GM18505 (cell line): ENCODE data around the gene AGBL2.

Source experiments
- ATAC-seq: cut with Tn5 transposase; IDR thresholded peaks from one replicate; pipeline ENCODE4 v1.9.1; 2021; ENCODE audit not compliant: unreplicated experiment
- POLR2A ChIP-seq: IDR thresholded peaks from 4 replicates; pipeline ENCODE4 v1.6.1; 2011; ENCODE audit warnings: borderline replicate concordance; ENCODE audit not compliant: insufficient read depth, insufficient read length; ENCODE audit errors: extremely low read depth

Gene AGBL2

DNA sequence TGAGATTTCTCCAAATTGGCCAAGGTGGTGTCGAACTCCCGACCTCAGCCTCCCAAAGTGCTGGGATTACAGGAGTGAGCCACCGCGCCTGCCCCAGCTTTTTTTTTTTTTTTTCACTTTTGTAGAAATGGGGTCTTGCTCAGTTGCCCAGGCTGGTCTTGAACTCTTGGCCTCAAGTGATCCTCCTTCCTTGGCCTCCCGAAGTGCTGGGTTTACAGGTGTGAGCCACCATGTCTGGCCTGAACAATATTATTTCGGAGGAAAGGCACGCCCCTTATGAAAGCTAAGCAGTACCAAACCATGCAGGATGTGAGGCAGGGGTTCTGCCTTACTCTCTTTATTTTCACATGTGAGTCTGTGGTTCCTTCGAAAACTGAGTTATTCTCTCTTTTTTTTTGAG lies 88.9 kb downstream of the AGBL2 start:
- no peak for ATAC-seq
- TF ChIP-seq POLR2A = no peak

DNA sequence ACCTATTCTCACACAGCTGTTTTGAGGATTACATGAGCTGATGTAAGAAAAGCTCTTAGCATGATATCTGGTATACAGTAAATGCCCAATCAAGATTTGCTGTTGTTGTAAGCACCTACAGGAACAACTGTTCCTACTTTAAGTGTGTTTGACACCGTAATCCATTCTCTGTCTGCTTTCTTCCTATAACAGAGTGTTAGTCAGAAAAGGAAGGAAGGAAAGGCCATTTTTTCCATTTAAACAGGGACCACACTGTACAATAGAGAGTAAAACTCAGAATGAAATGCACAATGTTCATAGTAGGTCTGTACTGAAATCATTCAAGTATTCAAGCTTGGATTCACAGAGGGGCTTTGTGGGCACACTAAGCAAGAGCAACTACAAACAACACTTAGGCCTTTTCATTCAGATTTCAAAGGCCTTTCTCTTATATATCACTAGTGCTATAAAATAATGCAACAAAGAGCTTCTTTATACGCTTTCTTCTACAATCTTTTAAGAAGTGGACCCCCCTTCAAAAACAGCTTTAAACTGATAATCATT lies 94.3 kb downstream of the AGBL2 start:
- ATAC-seq = no peak
- no peak for TF ChIP-seq POLR2A

DNA sequence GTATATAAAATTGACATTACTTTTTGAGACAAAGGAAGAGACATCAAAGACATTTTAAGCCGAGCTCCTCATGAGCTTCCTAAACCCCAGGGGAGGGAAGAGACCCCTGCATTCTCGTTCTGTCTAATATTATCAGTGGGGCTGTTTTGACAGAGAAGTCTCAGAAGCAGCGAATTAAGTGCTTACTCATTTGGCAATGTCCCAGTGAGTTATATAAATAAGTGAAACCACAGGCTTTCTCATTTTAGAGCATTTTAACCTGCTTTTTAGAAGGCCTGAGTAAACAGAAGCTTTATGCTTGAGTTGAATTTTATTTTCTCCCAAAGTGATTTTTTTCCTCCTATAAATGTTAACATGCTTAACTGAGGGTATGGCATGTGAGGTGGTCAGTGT lies 97.8 kb downstream of the AGBL2 start:
- TF ChIP-seq POLR2A = no peak
- no peak for ATAC-seq

DNA sequence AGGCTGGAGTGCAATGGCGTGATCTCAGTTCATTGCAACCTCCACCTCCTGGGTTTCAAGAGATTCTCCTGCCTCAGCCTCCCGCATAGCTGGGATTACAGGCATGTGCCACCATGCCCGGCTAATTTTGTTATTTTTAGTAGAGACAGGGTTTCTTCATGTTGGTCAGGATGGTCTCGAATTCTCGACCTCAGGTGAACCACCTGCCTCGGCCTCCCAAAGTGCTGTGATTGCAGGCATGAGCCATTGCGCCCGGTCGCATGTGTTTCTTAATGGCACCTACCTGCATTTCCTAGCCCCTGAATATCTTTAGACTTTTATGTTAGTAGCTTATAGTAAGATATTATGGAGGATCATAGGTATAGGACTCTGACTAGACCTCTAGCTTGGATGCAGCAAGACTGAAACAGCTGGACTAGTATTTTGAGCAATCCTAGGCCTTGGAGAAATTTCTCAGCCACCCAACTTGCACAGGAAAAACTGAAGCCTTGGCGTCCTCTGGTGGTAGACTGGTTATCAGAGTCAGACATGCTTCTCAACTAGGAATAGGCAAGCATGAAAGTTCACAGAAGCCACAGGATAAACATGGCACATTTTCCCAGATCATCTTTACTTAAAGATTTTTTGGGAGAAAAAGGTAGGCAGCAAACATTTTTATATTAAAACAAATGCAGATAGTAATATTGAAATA lies 98.3 kb downstream of the AGBL2 start:
- ATAC-seq = no peak
- no peak for TF ChIP-seq POLR2A

DNA sequence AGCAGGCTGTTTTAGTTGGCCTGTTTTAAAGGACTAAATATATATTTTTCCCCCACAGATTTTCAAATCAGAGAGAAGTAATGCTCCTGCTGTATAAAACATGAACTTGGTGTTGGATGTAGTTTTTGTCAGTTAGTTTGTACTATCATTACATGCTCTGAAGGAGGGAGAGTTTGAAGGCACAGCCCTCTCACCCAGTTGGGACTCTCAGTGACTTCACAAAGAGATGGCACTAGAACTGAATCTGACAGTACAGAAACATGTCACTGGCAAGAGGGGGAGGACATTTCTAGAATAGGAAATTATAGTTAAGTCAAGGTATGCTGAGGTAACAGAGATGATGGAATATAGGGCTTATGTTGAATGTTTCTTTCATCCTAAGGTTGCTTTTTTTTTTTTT lies 99.9 kb downstream of the AGBL2 start:
- TF ChIP-seq POLR2A = no peak
- no peak for ATAC-seq

DNA sequence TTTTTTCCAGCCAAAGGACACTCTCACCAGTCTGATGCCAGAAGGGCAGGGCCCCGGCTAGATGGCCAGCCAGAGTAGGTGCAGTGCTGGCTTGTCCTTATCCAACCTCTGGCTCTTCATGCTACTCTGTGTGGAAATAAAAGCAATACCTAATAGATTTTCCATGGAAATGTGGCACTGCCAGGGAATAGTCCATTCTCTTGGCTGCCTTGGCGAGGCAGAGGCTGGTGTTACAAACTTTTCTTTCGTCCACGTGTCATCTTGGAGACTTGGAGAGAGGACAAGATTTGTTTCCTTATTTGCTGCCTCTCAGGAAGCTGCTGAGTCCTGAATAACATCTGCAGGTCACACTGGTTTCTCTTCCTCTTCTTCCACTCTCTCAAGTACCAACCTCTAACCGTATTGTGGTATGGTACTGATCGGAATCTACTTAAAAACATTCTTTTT lies 103.8 kb downstream of the AGBL2 start:
- TF ChIP-seq POLR2A = no peak
- ATAC-seq = peak; percentile 82

DNA sequence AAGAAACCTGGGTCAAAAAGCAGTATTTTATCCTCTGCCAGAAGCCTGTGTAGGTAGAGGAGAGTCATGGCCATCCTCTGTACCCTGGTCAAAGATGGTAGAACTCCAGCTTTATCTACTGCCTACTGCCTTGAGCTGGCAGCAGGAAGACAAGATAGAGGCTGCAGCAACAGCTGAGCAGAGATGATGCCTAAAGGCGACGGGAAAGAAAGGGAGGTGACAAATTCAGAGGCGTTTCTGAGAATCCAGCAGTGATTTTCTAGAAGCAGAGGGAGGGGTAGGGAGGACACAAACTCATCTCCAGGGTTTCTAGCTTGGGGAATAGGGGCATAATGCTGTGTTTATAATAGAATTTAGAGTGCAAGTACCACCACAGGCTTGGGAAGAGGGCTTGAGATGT lies 105.5 kb downstream of the AGBL2 start:
- TF ChIP-seq POLR2A = no peak
- ATAC-seq = no peak
